Measurements from ENCODE around the gene UBQLNL.

UBQLNL gene

DNA sequence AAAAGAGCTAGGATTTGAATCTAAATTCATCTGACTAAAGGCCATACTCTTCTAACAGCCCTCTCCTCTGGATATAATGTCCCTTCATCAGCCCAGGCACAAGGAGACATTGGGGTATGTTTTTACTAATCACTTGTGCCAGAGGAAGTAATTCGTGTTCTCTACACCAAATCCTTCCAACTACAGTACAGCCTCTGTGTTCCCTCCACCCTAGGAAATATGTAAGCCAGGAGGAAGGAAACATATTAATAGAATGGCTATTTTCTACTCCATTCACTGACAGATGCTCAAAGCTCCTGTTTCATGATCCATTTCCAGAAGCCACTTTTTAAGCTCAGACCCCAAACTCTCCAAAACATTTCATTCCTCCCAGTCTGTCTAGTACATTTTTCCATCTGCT is 12.0 kb upstream of the UBQLNL start:
- no peak overlapping the region for H3K4me3 ChIP-seq (ENCODE audit: low read length)
- TF ChIP-seq ZNF274 (IDR thresholded peaks at IDR 0.05; ENCODE audit: low read depth, low read length): no peak

DNA sequence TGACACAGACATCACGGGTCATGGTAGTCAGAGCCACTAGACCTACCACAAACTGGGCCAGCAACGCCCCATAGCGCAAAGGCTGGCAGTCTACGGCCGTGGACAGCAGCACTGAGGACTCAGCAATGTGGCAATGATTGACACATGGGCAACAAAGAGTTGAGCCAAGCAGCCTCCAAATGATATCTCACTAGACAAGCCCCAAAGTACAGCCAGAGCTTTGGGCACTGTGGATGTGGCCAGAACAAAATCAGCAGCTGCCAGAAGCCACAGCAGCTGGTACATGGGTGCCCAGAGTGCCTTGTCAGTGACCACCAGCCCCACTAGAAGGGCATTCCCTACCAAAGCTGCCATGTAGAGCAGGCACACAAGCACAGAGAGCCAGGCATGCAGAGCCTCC is 11.2 kb upstream of the UBQLNL start:
- no peak overlapping the region for H3K4me3 ChIP-seq (ENCODE audit: low read length)
- TF ChIP-seq ZNF274 (IDR thresholded peaks at IDR 0.05; ENCODE audit: low read depth, low read length): no peak

DNA sequence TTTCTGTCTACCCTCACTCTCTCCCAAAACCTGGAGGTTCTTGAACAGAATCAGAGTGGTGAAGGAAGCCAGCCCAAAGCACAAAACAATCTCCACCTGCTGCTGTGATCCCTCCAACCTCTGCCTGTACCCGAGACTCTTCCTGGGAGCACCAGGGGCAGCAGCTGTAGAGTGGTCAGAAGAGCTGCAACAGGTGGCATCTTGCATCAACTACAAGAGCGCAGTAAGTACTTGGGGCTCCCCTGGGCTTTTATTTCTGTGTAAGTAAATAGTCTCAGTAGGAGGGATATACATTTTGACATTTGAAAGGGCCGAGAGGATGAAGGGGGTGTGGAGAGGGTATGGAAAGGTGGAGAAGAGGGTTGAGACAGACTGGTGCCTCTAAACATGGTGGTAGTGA is 8.3 kb upstream of the UBQLNL start:
- no peak overlapping the region for H3K4me3 ChIP-seq (ENCODE audit: low read length)

DNA sequence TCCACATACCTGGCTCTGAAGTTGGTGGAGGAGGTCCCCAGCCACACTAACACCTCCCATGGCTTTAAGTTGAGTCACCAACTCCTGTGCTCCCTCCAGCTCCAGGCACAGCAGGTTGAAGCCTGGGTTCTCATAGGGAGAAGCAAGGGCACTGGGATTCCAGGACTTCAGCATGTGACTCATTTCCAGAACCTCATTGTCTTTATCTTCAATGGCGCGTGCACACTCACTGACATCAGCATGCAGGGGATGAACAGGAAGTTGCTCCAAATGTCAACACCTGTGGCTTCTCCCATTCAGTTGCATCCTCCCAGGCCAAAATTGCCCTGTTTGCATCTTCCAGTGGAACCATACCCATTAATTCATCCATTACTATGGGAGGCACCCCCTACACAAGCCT is 5.8 kb upstream of the UBQLNL start:
- no peak for TF ChIP-seq ZNF274 (IDR thresholded peaks at IDR 0.05; ENCODE audit: low read depth, low read length)
- H3K4me3 ChIP-seq (ENCODE audit: low read length): no peak overlapping the region

More for the DNA sequence above, 8.3 kb upstream of the UBQLNL start:
- TF ChIP-seq ZNF274 (IDR thresholded peaks at IDR 0.05; ENCODE audit: low read depth, low read length): no peak

DNA sequence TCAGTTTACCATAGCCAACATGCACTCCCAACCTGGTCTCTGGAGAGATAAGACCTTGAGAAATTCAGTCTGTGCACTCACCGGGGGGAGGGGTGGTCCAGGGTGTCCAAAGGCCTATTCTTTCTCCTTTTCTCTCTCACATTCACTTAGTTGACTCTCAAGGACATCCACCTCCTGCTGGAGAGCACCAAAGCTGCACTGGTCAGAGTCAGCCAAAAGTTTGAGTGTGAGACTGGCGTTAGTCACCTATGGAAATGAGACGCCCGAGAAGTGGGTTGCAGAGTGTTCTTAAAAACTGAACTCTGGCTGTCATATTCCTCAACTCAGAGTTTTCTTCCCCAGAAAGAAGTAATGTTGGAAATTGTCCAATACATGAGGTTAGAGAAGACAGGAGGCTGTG is 5.0 kb upstream of the UBQLNL start:
- H3K4me3 ChIP-seq (ENCODE audit: low read length): no peak overlapping the region
- no peak for TF ChIP-seq ZNF274 (IDR thresholded peaks at IDR 0.05; ENCODE audit: low read depth, low read length)

DNA sequence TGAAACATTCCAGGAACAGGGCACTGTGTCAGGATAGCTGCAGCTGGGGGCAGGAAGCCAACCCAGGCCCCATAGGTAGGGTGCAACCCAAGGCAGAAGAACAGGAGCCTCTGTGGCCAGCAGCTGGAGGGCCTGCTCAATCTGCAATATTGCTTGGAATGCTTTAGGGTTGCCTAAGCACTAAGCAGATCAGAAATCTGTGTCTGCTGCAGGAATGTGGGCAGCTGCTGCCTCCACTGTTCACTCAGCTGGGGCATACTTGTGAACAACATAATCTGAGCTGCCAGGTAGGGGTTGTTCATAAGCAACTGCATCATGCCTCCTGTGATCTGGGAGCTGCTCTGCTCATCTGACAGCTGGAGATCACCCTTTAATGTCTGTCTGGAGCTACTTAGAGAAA is 1.7 kb downstream of the UBQLNL start:
- no peak for TF ChIP-seq ZNF274 (IDR thresholded peaks at IDR 0.05; ENCODE audit: low read depth, low read length)
- H3K4me3 ChIP-seq (ENCODE audit: low read length): no peak overlapping the region

DNA sequence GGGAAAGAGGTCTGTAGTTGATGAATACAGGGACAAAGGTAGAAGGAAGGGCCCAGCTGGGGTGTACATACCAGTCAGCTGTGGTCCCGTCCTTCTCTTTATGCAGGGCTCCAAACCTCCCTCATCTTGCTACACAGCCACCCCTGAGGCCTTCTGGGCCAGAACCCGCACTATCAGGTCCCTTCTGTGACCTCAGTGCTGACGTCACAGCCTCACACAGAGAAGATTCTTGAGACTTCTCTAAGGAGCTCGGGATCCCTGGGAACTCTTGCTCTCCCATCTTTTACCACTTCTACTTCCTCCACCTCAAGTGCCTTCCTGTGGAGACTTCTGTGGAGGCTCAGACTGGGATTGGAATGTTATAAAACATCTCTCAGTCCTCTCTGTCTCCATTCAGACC is 6.7 kb downstream of the UBQLNL start, which contains the start of gene UBQLN3:
TSS of gene UBQLN3 (minus strand) at position 155 of the 400 bp plus-strand sequence. CDS start 399 bp downstream, outside the sequence.
- H3K4me3 ChIP-seq (ENCODE audit: low read length): no peak within 1 kb of the TSS
- TF ChIP-seq ZNF274 (IDR thresholded peaks at IDR 0.05; ENCODE audit: low read depth, low read length): no peak

DNA sequence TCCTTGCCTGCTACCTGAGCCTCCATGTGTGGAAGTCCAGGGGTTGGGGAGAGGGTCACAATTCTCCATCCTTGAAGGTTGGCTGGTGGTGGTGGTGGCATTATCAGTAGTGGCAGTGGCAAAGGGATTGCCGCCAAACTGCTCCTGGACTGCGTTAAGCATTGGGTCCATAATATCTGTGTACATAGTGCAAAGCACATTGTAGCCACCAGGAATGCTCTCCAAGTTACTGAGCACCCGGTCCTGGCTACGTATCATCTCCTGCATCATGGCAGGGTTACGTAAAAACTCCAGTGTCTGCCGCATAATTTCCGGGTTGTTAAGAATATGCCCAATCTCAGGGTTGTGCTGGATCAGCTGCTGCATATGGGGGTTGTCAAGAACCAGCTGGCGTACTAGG is 7.9 kb downstream of the UBQLNL start:
- no peak for TF ChIP-seq ZNF274 (IDR thresholded peaks at IDR 0.05; ENCODE audit: low read depth, low read length)
- H3K4me3 ChIP-seq (ENCODE audit: low read length): no peak overlapping the region

DNA sequence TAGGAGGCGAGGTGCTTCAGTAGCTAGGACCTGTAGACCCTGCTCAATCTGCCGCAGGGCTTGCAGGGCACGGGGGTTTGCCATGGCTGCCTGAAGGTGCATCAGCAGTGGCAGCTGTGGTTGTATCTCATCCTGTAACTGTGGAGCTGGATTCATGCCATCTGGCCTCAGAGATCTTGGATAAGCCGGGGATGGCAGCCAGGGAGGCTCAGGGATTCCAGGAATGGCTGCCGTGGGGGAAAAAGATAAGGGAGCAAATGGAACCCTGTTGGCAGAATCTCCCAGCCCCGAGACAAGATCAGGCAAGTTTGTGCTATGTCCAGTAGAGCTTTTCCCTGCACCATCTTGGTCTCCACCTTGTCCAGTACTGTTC is 8.6 kb downstream of the UBQLNL start:
- TF ChIP-seq ZNF274 (IDR thresholded peaks at IDR 0.05; ENCODE audit: low read depth, low read length): no peak
- H3K4me3 ChIP-seq (ENCODE audit: low read length): no peak overlapping the region

DNA sequence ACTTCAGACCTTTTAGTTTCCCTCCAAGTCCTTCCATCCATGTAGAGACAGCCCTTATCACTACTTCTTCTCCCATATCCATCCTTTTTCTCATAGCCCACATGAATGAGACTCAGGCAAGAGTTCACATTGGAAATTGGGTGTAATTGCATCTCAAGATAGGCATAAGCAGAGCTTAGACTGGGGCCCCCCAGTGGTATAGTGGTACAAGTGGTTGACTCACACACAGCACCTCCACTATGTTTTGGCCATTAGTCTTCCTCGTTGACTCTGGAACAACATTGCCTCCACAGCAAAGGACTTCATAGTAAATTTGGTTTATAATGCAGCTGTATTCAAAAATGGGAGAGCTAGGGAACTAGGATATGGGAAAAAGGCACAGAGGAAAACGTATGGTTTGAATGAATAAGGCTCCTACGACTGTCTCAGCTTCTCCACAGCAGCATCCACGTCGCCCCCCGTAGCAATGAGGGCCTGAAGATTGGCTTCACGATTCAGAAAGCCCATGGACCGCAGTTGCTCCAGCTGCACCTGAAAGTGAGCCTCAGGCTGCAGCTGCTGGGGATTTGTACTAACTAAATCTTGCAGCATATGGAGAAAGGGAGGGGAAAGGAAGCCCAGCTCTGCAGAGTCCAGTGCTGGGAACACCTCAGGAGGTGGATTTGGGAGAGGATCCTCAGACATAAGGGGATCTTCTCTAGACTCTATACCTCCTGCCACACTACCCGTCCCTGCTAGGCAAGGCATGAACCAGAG is 9.1 kb downstream of the UBQLNL start:
- no peak for TF ChIP-seq ZNF274 (IDR thresholded peaks at IDR 0.05; ENCODE audit: low read depth, low read length)
- H3K4me3 ChIP-seq (ENCODE audit: low read length): no peak overlapping the region

DNA sequence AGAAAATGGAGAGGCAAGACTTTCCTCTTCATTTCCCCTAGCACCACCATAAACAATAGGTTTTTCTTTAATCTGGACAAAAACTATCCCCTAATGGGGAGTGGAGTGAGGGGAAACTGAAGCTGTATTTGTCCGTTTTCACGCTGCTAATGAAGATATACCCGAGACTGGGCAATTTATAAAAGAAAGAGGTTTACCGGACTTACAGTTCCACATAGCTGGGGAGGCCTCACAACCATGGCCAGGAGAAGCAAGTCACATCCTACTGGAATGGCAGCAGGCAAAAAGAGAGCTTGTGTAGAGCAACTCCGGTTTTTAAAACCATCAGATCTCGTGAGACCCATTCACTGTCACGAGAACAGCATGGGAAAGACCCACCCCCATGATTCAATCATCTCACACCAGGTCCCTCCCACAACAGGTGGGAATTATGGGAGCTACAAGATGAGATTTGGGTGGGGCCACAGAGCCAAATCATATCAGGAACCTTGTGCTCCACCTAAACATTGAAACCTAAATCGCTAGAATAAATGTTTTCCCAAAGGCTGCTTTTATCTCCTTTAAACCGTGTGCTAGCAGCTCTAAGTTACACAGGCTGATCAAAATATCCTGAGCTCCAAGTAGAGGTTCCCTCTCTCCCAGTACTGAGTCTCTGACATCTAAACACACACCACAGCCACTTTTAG is 11.0 kb downstream of the UBQLNL start:
- no peak overlapping the region for H3K4me3 ChIP-seq (ENCODE audit: low read length)
- TF ChIP-seq ZNF274 (IDR thresholded peaks at IDR 0.05; ENCODE audit: low read depth, low read length): no peak

DNA sequence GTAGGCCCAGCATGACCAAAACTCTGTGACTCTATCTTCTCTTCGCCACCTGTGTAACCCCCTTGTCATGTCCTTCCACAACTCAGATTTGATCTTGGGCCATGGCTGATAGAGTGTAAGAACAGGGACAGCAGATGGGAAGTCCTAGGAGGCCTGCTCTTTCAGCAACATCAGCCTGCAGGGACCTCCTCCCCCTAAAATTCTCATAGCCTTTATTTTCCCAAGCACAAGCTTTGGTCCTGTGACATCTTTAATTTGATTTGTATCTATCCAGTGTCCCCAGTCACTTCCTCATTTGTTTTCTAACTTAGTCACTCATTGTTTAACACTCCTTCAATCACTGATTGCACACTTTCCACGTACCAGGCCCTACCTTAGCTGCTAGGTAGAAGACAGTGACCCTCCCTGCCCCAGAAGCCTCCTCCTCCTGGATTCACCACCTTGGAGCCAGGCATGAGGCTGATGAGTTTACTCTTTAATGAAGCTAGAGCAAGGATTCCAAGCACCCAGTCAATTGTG is 12.0 kb downstream of the UBQLNL start:
- TF ChIP-seq ZNF274 (IDR thresholded peaks at IDR 0.05; ENCODE audit: low read depth, low read length): no peak
- no peak overlapping the region for H3K4me3 ChIP-seq (ENCODE audit: low read length)

DNA sequence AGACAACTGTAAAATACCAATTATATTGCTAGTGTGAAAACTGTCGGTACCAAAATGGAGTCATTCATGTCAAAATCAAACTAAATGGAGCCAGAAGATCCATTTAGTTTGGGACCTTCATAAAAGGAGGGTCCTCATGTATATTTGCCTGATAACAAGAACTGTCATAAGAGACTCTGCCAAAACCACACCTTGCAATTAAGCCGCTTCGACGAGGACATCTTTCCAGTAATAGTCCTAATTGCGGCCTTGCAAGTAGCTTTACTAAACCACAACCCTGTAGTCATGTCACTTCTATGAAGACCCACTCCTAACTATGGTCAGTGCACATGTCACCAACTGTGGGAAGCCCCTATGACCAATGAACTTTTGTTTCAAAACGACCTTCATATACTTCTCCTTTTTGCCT is 16.1 kb downstream of the UBQLNL start:
- TF ChIP-seq ZNF274 (IDR thresholded peaks at IDR 0.05; ENCODE audit: low read depth, low read length): no peak
- H3K4me3 ChIP-seq (ENCODE audit: low read length): no peak overlapping the region

DNA sequence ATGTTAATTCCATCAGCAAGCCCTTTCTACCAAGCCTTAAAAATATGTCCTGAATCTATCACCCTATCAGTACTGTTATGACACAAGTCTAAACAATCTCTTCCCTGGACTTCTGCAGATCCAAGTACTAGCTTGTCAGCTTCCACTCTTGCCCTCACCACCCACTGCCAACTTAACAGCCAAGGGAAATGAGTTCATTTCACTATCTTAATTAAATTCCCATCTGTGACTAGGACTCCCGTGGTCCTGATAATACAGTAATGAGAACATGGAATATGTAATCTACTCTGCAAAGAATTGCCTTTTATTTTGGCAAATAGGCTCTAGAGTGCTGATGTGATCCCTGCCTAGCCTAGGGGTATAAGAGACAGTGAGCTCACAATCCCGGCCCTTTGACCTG is 16.8 kb downstream of the UBQLNL start:
- no peak overlapping the region for H3K4me3 ChIP-seq (ENCODE audit: low read length)
- TF ChIP-seq ZNF274 (IDR thresholded peaks at IDR 0.05; ENCODE audit: low read depth, low read length): no peak

All from GM08714 (cell line).